ENCODE results near the gene E2F1. TPM values are rescaled to one million over a fixed set of nuclear protein-coding genes. Genes with fewer than 3 reads are reported as not detected.

E2F1 gene
- total RNA-seq, 4 donors from 2014 or later: 1.8 to 5.0 (median 2.9) TPM

DNA sequence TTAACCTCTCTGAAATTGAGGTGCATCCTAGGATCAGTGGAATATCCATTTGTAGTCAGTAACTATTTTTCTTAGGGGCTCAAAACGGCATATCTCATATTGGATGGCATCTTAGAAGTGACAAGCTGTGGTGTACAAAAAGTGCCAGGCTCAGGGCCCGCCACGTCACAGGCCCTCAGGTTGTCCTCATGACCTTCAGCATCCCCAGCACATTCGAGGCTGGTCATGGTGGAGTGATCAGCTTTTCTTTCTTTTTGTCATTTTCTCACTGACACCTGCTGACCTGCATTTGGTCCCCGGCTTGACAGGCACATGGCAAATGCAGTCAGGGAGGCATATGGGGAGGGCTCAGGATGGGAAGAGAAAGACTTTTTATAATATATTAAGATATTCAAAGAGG is 7.1 kb upstream of the E2F1 start:
- H3K27ac ChIP-seq (replicated peaks in 1 of 4): peak overlapping the region in 2 of 4 donors; percentile 44
- no peak for DNase-seq (ENCODE audit: extremely low spot score)
- intact Hi-C loops (cut with DNase I): no loop called here
- H3K4me3 ChIP-seq: no peak overlapping the region
- H3K4me1 ChIP-seq: peaks cover 6 to 31% (median 26%) of the 10 kb centered on the region in 4 donors
- H3K9me3 ChIP-seq: no peaks in the 10 kb centered on the region
- H3K27me3 ChIP-seq: no peaks in the 10 kb centered on the region
- 94% methylated on average over 5 of the region's 5 CpGs for WGBS
- no peaks in the 10 kb centered on the region for H3K36me3 ChIP-seq
- TF ChIP-seq POLR2AphosphoS5 (IDR thresholded peaks at IDR 0.05): no peak

DNA sequence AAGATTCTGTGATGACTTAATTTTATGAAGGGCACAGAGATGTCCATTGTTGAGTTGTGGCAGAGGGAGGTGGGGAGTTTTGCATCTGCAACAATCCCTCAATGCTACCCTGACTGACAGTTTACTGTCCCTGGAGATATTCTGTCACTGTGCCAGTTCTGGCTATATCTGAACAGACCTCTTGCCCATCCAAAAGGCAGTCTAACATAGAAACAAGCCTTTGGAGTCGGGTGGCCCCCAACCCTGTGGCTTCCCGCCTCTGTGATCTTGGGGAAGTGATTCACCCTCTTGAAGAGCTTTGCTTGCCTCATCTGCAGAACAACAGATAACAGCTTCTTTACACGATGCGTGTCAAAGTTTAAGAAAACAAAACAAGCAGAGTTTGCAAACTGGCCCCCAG is 3.8 kb upstream of the E2F1 start:
- TF ChIP-seq POLR2AphosphoS5 (IDR thresholded peaks at IDR 0.05) (no peak), EP300 (IDR thresholded peaks at IDR 0.05) (no peak), POLR2A (IDR thresholded peaks at IDR 0.05; ENCODE audit: low read depth) (no peak)
- TF ChIP-seq, protein P1, sequence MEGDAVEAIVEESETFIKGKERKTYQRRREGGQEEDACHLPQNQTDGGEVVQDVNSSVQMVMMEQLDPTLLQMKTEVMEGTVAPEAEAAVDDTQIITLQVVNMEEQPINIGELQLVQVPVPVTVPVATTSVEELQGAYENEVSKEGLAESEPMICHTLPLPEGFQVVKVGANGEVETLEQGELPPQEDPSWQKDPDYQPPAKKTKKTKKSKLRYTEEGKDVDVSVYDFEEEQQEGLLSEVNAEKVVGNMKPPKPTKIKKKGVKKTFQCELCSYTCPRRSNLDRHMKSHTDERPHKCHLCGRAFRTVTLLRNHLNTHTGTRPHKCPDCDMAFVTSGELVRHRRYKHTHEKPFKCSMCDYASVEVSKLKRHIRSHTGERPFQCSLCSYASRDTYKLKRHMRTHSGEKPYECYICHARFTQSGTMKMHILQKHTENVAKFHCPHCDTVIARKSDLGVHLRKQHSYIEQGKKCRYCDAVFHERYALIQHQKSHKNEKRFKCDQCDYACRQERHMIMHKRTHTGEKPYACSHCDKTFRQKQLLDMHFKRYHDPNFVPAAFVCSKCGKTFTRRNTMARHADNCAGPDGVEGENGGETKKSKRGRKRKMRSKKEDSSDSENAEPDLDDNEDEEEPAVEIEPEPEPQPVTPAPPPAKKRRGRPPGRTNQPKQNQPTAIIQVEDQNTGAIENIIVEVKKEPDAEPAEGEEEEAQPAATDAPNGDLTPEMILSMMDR (IDR thresholded peaks at IDR 0.05): no peak
- Histone ChIP-seq H3K9me3 (no peaks in the 10 kb centered on the region), H3K4me1 (peaks cover 16 to 30% (median 29%) of the 10 kb centered on the region in 4 donors), H3K27me3 (no peaks in the 10 kb centered on the region), H3K4me3 (no peak overlapping the region), H3K27ac (replicated peaks in 1 of 4) (no peak overlapping the region), H3K36me3 (no peaks in the 10 kb centered on the region)
- 54% methylated on average over 4 of the region's 4 CpGs for WGBS
- intact Hi-C loops (cut with DNase I): loop anchor here (5.0 kb wide), 1 partner anchor 42 kb away; the partner anchor contains the start of gene ZNF341
- DNase-seq (ENCODE audit: extremely low spot score): no peak

DNA sequence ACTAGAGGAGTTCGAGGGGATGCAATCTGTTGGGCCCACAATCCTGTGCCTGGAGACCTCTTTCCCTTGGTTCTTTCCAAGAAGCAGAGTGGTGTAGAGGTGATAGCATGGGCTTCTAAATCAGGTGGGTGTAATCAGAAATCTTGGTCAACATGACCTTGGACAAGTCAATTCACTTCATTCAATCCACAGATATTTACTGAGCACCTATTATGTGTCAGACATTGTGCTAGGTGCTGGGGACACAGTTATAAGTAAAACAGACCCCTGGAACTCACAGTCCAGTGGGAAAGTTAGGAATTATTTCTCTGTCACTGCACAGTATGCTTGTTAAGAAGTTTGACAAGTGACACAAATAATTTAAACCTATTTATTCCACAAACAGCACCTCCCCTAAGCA is 3.3 kb upstream of the E2F1 start:
- 100% methylated on average over 1 of the region's 1 CpG for WGBS
- TF ChIP-seq, protein P1 (IDR thresholded peaks at IDR 0.05): no peak
- TF ChIP-seq EP300 (IDR thresholded peaks at IDR 0.05) (no peak), POLR2AphosphoS5 (IDR thresholded peaks at IDR 0.05) (no peak), POLR2A (IDR thresholded peaks at IDR 0.05; ENCODE audit: low read depth) (no peak)
- H3K27me3 ChIP-seq: no peaks in the 10 kb centered on the region
- peaks cover 18 to 32% (median 31%) of the 10 kb centered on the region in 4 donors for H3K4me1 ChIP-seq
- H3K36me3 ChIP-seq: no peaks in the 10 kb centered on the region
- no peak overlapping the region for H3K4me3 ChIP-seq
- intact Hi-C loops (cut with DNase I): loop anchor here (5.0 kb wide), 1 partner anchor 43 kb away; the partner anchor contains the start of gene ZNF341
- no peak for DNase-seq (ENCODE audit: extremely low spot score)
- H3K27ac ChIP-seq (replicated peaks in 1 of 4): no peak overlapping the region
- no peaks in the 10 kb centered on the region for H3K9me3 ChIP-seq

DNA sequence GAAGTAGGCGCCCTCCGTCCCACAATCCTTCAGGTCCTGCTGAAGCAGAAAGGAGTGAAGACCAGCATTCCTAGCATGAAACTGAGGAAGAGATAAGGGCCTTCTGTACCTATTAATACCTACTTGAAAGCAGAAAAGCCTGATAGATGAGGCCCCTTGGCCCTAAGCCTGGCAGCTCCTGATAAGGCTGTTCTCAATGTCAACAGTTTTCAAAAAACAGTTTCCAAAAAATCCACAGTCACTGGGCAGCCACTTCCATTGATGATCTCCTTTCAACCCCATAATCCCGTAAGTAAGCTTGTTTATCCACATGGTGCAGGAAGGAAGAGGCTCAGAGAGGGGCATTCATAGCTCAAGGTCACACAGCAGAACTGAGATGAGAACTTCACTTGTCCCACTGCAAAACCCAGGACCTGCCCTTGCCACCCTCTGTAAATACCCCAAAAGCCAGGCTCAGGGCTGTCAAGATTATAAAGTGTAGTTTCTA is 2.8 kb upstream of the E2F1 start:
- H3K27ac ChIP-seq (replicated peaks in 1 of 4): no peak overlapping the region
- no peaks in the 10 kb centered on the region for H3K36me3 ChIP-seq
- H3K9me3 ChIP-seq: no peaks in the 10 kb centered on the region
- H3K4me1 ChIP-seq: peaks cover 18 to 31% (median 28%) of the 10 kb centered on the region in 4 donors
- no peaks in the 10 kb centered on the region for H3K27me3 ChIP-seq
- DNase-seq (ENCODE audit: extremely low spot score): no peak
- H3K4me3 ChIP-seq: no peak overlapping the region
- no peak for TF ChIP-seq EP300 (IDR thresholded peaks at IDR 0.05)
- TF ChIP-seq POLR2A (IDR thresholded peaks at IDR 0.05; ENCODE audit: low read depth): no peak
- TF ChIP-seq, protein P1 (IDR thresholded peaks at IDR 0.05): no peak
- TF ChIP-seq POLR2AphosphoS5 (IDR thresholded peaks at IDR 0.05): no peak
- intact Hi-C loops (cut with DNase I): loop anchor here (5.0 kb wide), 1 partner anchor 43 kb away; the partner anchor contains the start of gene ZNF341
- 87% methylated on average over 3 of the region's 3 CpGs for WGBS

DNA sequence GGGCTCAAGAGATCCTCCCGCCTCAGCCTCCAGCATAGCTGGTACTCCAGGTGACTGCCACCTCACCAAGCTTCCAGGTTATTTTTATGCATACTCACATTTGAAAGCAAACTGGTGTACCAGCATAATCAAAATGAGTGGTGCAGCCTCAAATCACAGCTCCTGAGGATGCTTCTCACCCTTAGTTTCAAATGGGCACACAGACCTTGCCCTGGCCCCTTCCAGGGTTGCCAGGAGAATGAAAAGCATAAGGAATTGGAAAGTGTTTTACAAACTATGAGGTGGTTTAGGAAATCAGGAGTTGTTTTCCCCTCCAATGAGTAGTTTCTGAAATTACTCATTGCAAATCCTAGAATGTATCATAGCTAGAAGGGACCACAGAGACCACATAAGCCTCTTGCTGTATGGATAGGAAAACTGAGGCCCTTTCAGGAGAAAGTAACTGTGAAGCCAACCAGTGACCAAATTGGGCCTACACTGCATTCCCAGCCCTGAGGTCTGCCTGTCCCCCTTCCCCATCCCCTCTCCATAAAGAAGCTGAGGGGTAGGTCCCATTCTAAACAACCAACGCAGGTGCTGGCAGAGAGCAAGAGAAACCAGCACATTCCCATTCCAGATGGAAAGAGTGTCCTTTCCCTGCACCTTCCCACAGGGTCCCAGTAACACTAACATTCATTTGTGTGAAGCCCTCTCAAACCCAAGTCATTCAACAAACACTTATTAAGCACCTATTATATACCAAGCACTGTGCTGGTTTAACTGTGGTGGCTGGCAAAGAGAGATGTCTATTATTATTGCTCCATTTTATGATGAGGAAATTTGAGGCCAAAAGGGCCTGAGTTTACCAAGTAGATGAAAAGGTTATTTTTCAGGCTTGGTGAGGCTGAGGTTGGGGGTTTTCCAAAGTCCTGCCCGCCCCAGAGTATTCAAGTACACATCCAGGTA is 2.1 kb upstream of the E2F1 start:
- WGBS: 85% methylated on average over 3 of the region's 3 CpGs
- intact Hi-C loops (cut with DNase I): loop anchor here (5.0 kb wide), 1 partner anchor 44 kb away; the partner anchor contains the start of gene ZNF341
- H3K9me3 ChIP-seq: no peaks in the 10 kb centered on the region
- H3K4me3 ChIP-seq: no peak overlapping the region
- H3K4me1 ChIP-seq: peaks cover 14 to 27% (median 23%) of the 10 kb centered on the region in 4 donors
- H3K27me3 ChIP-seq: no peaks in the 10 kb centered on the region
- no peak for DNase-seq (ENCODE audit: extremely low spot score)
- no peak overlapping the region for H3K27ac ChIP-seq (replicated peaks in 1 of 4)
- no peaks in the 10 kb centered on the region for H3K36me3 ChIP-seq
- TF ChIP-seq, protein P1 (IDR thresholded peaks at IDR 0.05): no peak
- TF ChIP-seq EP300 (IDR thresholded peaks at IDR 0.05) (no peak), POLR2AphosphoS5 (IDR thresholded peaks at IDR 0.05) (no peak), POLR2A (IDR thresholded peaks at IDR 0.05; ENCODE audit: low read depth) (no peak)

All from esophagus muscularis mucosa (tissue), 4 donors.